ENCODE results near the gene GJB2. TPM values are rescaled to one million over a fixed set of nuclear protein-coding genes. Genes with fewer than 3 reads are reported as not detected.

GJB2 gene
- total RNA-seq, 6 experiments from 2014 or later = not detected

GRCh38 chr13:20173116-20173746 is 19.5 kb downstream of the GJB2 start:
- no peak overlapping the region for H3K27ac Mint-ChIP-seq
- DNase-seq = no peak

GRCh38 chr13:20171364-20171763 is 21.4 kb downstream of the GJB2 start:
- no peaks in the 10 kb centered on the region for H3K9me3 Mint-ChIP-seq
- peaks cover 12% of the 10 kb centered on the region for H3K4me1 Mint-ChIP-seq (ENCODE audit: low read depth)
- peaks cover 42% of the 10 kb centered on the region for H3K27me3 Mint-ChIP-seq (ENCODE audit: insufficient read depth)
- no peaks in the 10 kb centered on the region for H3K36me3 Mint-ChIP-seq (ENCODE audit: low read depth)
- TF ChIP-seq CTCF (IDR thresholded peaks at IDR 0.05) = no peak
- H3K27ac Mint-ChIP-seq = no peak overlapping the region
- no peak overlapping the region for H3K4me3 Mint-ChIP-seq
- DNase-seq = no peak

More at GRCh38 chr13:20173116-20173746, 19.5 kb downstream of the GJB2 start:
- Mint-ChIP-seq H3K36me3 (ENCODE audit: low read depth) (no peaks in the 10 kb centered on the region), H3K9me3 (no peaks in the 10 kb centered on the region), H3K4me1 (ENCODE audit: low read depth) (peaks cover 12% of the 10 kb centered on the region), H3K4me3 (no peak overlapping the region), H3K27me3 (ENCODE audit: insufficient read depth) (peaks cover 44% of the 10 kb centered on the region)
- TF ChIP-seq CTCF (IDR thresholded peaks at IDR 0.05) = no peak

GRCh38 chr13:20170921-20171320 is 21.8 kb downstream of the GJB2 start:
- H3K4me3 Mint-ChIP-seq = no peak overlapping the region
- no peaks in the 10 kb centered on the region for H3K9me3 Mint-ChIP-seq
- no peak overlapping the region for H3K27ac Mint-ChIP-seq
- peaks cover 47% of the 10 kb centered on the region for H3K27me3 Mint-ChIP-seq (ENCODE audit: insufficient read depth)
- no peak for TF ChIP-seq CTCF (IDR thresholded peaks at IDR 0.05)
- H3K36me3 Mint-ChIP-seq (ENCODE audit: low read depth) = no peaks in the 10 kb centered on the region
- no peak for DNase-seq
- peaks cover 12% of the 10 kb centered on the region for H3K4me1 Mint-ChIP-seq (ENCODE audit: low read depth)

- H3K36me3 Mint-ChIP-seq (ENCODE audit: low read depth) = no peaks in the 10 kb centered on the region
- DNase-seq = no peak
- TF ChIP-seq CTCF (IDR thresholded peaks at IDR 0.05) = no peak
- no peaks in the 10 kb centered on the region for H3K4me1 Mint-ChIP-seq (ENCODE audit: low read depth)
- no peak overlapping the region for H3K27ac Mint-ChIP-seq
- H3K9me3 Mint-ChIP-seq = no peaks in the 10 kb centered on the region
- H3K27me3 Mint-ChIP-seq (ENCODE audit: insufficient read depth) = peaks cover 45% of the 10 kb centered on the region
- H3K4me3 Mint-ChIP-seq = no peak overlapping the region
Observed at GRCh38 chr13:20168396-20168795, 24.3 kb downstream of the GJB2 start.

GRCh38 chr13:20165417-20166257 is 27.1 kb downstream of the GJB2 start:
- H3K4me1 Mint-ChIP-seq (ENCODE audit: low read depth) = no peaks in the 10 kb centered on the region
- peaks cover 36% of the 10 kb centered on the region for H3K27me3 Mint-ChIP-seq (ENCODE audit: insufficient read depth)

More at GRCh38 chr13:20165417-20166257, 27.1 kb downstream of the GJB2 start:
- Mint-ChIP-seq H3K36me3 (ENCODE audit: low read depth) (no peaks in the 10 kb centered on the region), H3K9me3 (no peaks in the 10 kb centered on the region), H3K4me3 (no peak overlapping the region), H3K27ac (no peak overlapping the region)
- TF ChIP-seq CTCF (IDR thresholded peaks at IDR 0.05) = no peak
- no peak for DNase-seq
